Duodenal mucosa (tissue), 2 donors: ENCODE measurements around the gene CTNNB1.

Source experiments
- H3K27ac ChIP-seq: one replicate; pipeline ENCODE4 v1.7.0; 2013; ENCODE audit warnings: low read depth, low read length
- H3K27me3 ChIP-seq, 2 donors: one replicate each; pipeline ENCODE4 v1.7.0; 2013; ENCODE audit warnings: low read length in 2 of 2, control low read depth in 1 of 2; ENCODE audit not compliant: insufficient read depth in 2 of 2, control insufficient read depth in 1 of 2
- H3K36me3 ChIP-seq, 2 donors: one replicate each; pipeline ENCODE4 v1.7.0; 2013; ENCODE audit warnings: low read length in 2 of 2, control low read depth in 1 of 2; ENCODE audit not compliant: insufficient read depth in 2 of 2, control insufficient read depth in 1 of 2
- H3K4me1 ChIP-seq, 2 donors: one replicate each; pipeline ENCODE4 v1.7.0; 2013; ENCODE audit warnings: low read length in 2 of 2, control low read depth in 1 of 2; ENCODE audit not compliant: insufficient read depth in 2 of 2, control insufficient read depth in 1 of 2
- H3K4me3 ChIP-seq, 2 donors: one replicate each; pipeline ENCODE4 v1.7.0; 2013; ENCODE audit warnings: low read length in 2 of 2, low read depth in 1 of 2
- H3K9ac ChIP-seq, 2 donors: one replicate each; pipeline ENCODE4 v1.7.0; 2013; ENCODE audit warnings: low read length in 2 of 2, low read depth in 1 of 2
- H3K9me3 ChIP-seq, 2 donors: one replicate each; pipeline ENCODE4 v1.7.0; 2013; ENCODE audit warnings: low read length in 2 of 2, control low read depth in 1 of 2; ENCODE audit not compliant: control insufficient read depth in 1 of 2

Gene CTNNB1

DNA sequence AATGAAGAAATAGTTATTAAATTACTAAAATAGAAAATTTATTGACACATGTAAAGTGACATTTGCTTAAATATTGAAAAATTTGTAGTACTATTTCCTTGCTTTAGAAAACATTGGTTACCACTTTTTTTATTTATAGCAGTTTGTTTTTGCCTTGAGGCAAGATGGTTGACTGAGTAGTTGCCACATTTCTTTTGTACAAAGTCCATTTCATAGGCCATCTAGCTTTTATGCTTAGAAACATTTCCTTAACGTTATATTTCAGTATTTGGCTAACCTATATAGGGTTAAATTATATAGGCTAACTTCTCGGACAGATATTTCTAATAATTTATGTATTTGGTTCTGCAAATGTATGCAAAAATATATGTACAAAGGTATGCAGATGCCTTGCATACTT, 17.1 kb downstream of the CTNNB1 start:
- no peak overlapping the region for H3K9ac ChIP-seq
- H3K9me3 ChIP-seq, result no peaks in the 10 kb centered on the region
- H3K4me1 ChIP-seq, result peaks cover 21 to 47% of the 10 kb centered on the region in 2 donors
- no peak overlapping the region for H3K27ac ChIP-seq
- no peak overlapping the region for H3K4me3 ChIP-seq
- no peaks in the 10 kb centered on the region for H3K27me3 ChIP-seq
- H3K36me3 ChIP-seq, result no peaks in the 10 kb centered on the region

GRCh38 chr3:41216993-41217392, 17.7 kb downstream of the CTNNB1 start:
- H3K36me3 ChIP-seq, result no peaks in the 10 kb centered on the region
- H3K4me3 ChIP-seq, result no peak overlapping the region
- H3K27me3 ChIP-seq, result no peaks in the 10 kb centered on the region
- H3K9ac ChIP-seq, result no peak overlapping the region
- H3K4me1 ChIP-seq, result peaks cover 26 to 52% of the 10 kb centered on the region in 2 donors
- no peaks in the 10 kb centered on the region for H3K9me3 ChIP-seq
- no peak overlapping the region for H3K27ac ChIP-seq

DNA sequence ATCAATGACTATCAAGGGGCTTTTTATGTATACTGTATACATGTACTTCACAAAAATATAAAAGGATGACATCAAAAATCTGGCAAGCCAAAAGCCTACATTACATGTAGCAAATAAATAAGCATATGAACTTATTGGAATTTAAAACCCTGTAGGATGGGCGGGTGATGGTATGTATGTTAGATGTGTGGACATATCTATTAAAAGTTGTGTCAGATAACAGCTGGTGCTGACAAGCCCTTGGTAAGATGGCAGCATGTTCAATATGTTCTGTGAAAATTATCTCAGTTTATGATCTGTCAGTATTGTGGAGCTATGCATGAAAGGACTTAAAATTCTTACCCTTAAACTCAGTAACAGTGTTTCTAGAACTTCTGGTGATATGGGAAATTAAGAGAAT, 20.1 kb downstream of the CTNNB1 start:
- H3K27ac ChIP-seq, result no peak overlapping the region
- H3K4me1 ChIP-seq, result peaks cover 20 to 44% of the 10 kb centered on the region in 2 donors
- no peak overlapping the region for H3K4me3 ChIP-seq
- H3K36me3 ChIP-seq, result peaks cover 5% of the 10 kb centered on the region in 2 donors
- H3K27me3 ChIP-seq, result no peaks in the 10 kb centered on the region
- no peak overlapping the region for H3K9ac ChIP-seq
- H3K9me3 ChIP-seq, result no peaks in the 10 kb centered on the region

GRCh38 chr3:41220906-41221677, 21.8 kb downstream of the CTNNB1 start:
- H3K4me3 ChIP-seq, result no peak overlapping the region
- H3K4me1 ChIP-seq, result peaks cover 20 to 40% of the 10 kb centered on the region in 2 donors
- H3K9me3 ChIP-seq, result no peaks in the 10 kb centered on the region
- no peak overlapping the region for H3K9ac ChIP-seq
- H3K27me3 ChIP-seq, result no peaks in the 10 kb centered on the region
- no peak overlapping the region for H3K27ac ChIP-seq
- H3K36me3 ChIP-seq, result peaks cover 22% of the 10 kb centered on the region in 2 donors

DNA sequence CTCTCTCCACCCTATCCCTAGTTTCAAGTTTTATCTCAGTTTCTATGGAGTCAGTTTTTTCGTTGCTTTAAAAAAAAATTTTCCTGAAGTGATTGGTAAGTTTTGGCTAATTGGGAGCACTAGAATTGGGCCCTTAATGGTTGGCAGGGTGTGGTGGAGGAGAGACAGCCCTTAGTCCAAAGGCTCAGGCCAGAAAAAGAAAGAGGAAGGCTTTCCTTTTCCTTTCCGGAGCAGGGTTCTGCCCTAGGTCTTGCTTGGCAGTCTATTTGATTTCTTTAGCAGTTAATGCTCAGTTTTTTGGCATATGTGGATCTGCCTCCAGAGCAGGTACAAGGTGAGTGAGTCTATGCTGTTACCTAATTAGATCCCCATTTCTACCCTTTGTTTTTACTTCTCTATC, 22.7 kb downstream of the CTNNB1 start:
- Histone ChIP-seq H3K36me3 (peaks cover 29 to 31% of the 10 kb centered on the region in 2 donors), H3K4me3 (peak overlapping the region in 1 of 2 donors; percentile 31), H3K27me3 (no peaks in the 10 kb centered on the region), H3K9me3 (no peaks in the 10 kb centered on the region), H3K4me1 (peaks cover 16 to 34% of the 10 kb centered on the region in 2 donors), H3K9ac (no peak overlapping the region), H3K27ac (no peak overlapping the region)

- Histone ChIP-seq H3K27me3 (no peaks in the 10 kb centered on the region), H3K4me1 (peaks cover 14 to 29% of the 10 kb centered on the region in 2 donors), H3K9ac (no peak overlapping the region), H3K27ac (no peak overlapping the region), H3K36me3 (peaks cover 34 to 36% of the 10 kb centered on the region in 2 donors), H3K9me3 (no peaks in the 10 kb centered on the region), H3K4me3 (peak overlapping the region in 1 of 2 donors; percentile 31)
Observed at GRCh38 chr3:41222501-41222900, 23.2 kb downstream of the CTNNB1 start.

DNA sequence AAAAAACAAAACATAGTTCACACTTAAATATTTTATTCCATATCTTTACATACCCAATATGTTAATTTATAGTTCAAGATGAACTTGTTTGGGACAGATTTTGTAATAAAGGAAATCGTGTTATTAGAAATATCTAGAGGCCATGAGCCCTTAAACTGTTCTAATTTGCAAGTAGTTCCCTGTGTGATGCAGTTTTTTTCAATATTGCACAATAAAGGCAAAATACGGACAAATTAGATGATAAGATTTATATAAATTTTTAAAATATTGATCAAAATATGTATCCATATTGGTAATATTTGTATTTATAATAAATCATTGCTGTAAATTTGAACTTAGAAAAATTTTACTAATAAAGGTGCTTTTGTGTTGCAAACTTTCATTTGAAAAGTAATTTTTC, 23.8 kb downstream of the CTNNB1 start:
- Histone ChIP-seq H3K4me3 (no peak overlapping the region), H3K9me3 (no peaks in the 10 kb centered on the region), H3K36me3 (peaks cover 39 to 42% of the 10 kb centered on the region in 2 donors), H3K27me3 (no peaks in the 10 kb centered on the region), H3K4me1 (peaks cover 14 to 23% of the 10 kb centered on the region in 2 donors), H3K9ac (no peak overlapping the region), H3K27ac (no peak overlapping the region)

- H3K36me3 ChIP-seq, result peaks cover 39 to 46% of the 10 kb centered on the region in 2 donors
- no peak overlapping the region for H3K27ac ChIP-seq
- H3K9me3 ChIP-seq, result no peaks in the 10 kb centered on the region
- no peaks in the 10 kb centered on the region for H3K27me3 ChIP-seq
- peaks cover 14 to 21% of the 10 kb centered on the region in 2 donors for H3K4me1 ChIP-seq
- no peak overlapping the region for H3K4me3 ChIP-seq
- no peak overlapping the region for H3K9ac ChIP-seq
Observed at GRCh38 chr3:41223691-41224090, 24.4 kb downstream of the CTNNB1 start.

DNA sequence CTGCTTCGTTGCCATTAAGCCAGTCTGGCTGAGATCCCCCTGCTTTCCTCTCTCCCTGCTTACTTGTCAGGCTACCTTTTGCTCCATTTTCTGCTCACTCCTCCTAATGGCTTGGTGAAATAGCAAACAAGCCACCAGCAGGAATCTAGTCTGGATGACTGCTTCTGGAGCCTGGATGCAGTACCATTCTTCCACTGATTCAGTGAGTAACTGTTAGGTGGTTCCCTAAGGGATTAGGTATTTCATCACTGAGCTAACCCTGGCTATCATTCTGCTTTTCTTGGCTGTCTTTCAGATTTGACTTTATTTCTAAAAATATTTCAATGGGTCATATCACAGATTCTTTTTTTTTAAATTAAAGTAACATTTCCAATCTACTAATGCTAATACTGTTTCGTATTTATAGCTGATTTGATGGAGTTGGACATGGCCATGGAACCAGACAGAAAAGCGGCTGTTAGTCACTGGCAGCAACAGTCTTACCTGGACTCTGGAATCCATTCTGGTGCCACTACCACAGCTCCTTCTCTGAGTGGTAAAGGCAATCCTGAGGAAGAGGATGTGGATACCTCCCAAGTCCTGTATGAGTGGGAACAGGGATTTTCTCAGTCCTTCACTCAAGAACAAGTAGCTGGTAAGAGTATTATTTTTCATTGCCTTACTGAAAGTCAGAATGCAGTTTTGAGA, 25.0 kb downstream of the CTNNB1 start:
- Histone ChIP-seq H3K27me3 (no peaks in the 10 kb centered on the region), H3K27ac (no peak overlapping the region), H3K9ac (no peak overlapping the region), H3K9me3 (no peaks in the 10 kb centered on the region), H3K4me3 (no peak overlapping the region), H3K4me1 (peaks cover 14 to 21% of the 10 kb centered on the region in 2 donors), H3K36me3 (peaks cover 39 to 46% of the 10 kb centered on the region in 2 donors)
